HL-60 (cell line): ENCODE measurements around the gene RUNX1.

Experiments
- DNase-seq, 2 experiments: peaks; one replicate each; pipeline ENCODE4 v3.0.0-alpha.2; 2010 to 2020; ENCODE audit warnings: low read depth in 1 of 2, low spot score in 1 of 2
- H3K27ac ChIP-seq: fragments of 250-450 bp; sonication (Bioruptor Pico); replicated peaks from 2 replicates; pipeline ENCODE4 v1.5.1; 2020; ENCODE audit warnings: mild to moderate bottlenecking, moderate library complexity
- H3K27me3 ChIP-seq: fragments of 250-450 bp; sonication (Bioruptor Pico); 2 replicates; pipeline ENCODE4 v1.5.1; 2021; ENCODE audit warnings: mild to moderate bottlenecking, moderate library complexity; ENCODE audit not compliant: insufficient read depth, poor library complexity, severe bottlenecking
- H3K4me3 ChIP-seq: replicated peaks from 2 replicates; pipeline ENCODE4 v1.5.1; 2011; ENCODE audit warnings: mild to moderate bottlenecking, control low read depth, low read length; ENCODE audit not compliant: insufficient read depth
- CTCF ChIP-seq: IDR thresholded peaks from one replicate; pipeline ENCODE4 v1.5.1; 2011; ENCODE audit warnings: low read length, control low read depth, inconsistent platforms; ENCODE audit not compliant: insufficient read depth
- GABPA ChIP-seq: IDR thresholded peaks from 2 replicates; pipeline ENCODE4 v1.6.1; 2012; ENCODE audit warnings: low read depth
- POLR2AphosphoS5 ChIP-seq: IDR thresholded peaks from 2 replicates; pipeline ENCODE4 v1.6.1; 2012; ENCODE audit warnings: low read depth
- REST ChIP-seq: IDR thresholded peaks from 2 replicates; pipeline ENCODE4 v1.6.1; 2012; ENCODE audit warnings: low read depth; ENCODE audit not compliant: insufficient replicate concordance
- SPI1 ChIP-seq: IDR thresholded peaks from 2 replicates; pipeline ENCODE4 v1.6.1; 2012; ENCODE audit warnings: low read depth, mild to moderate bottlenecking, borderline replicate concordance

RUNX1 gene

GRCh38 chr21:34938089-34938764, 110.9 kb downstream of the RUNX1 start:
- Histone ChIP-seq H3K4me3 (no peak overlapping the region), H3K27ac (no peak overlapping the region), H3K27me3 (no peaks in the 10 kb centered on the region)
- TF ChIP-seq POLR2AphosphoS5 (no peak), CTCF (no peak), REST (no peak), SPI1 (no peak), GABPA (no peak)
- DNase-seq = no peak

- Histone ChIP-seq H3K4me3 (no peak overlapping the region), H3K27ac (no peak overlapping the region), H3K27me3 (no peaks in the 10 kb centered on the region)
- no peak for DNase-seq
- no peak for TF ChIP-seq REST
- no peak for TF ChIP-seq GABPA
- TF ChIP-seq POLR2AphosphoS5 = no peak
- no peak for TF ChIP-seq SPI1
- TF ChIP-seq CTCF = no peak
Measured at GRCh38 chr21:34936883-34937563, 112.1 kb downstream of the RUNX1 start.

GRCh38 chr21:34936371-34936789, 112.7 kb downstream of the RUNX1 start:
- no peak overlapping the region for H3K4me3 ChIP-seq
- no peak overlapping the region for H3K27ac ChIP-seq
- no peak for DNase-seq
- H3K27me3 ChIP-seq = no peaks in the 10 kb centered on the region
- TF ChIP-seq SPI1 (no peak), GABPA (no peak)

GRCh38 chr21:34935898-34936297, 113.2 kb downstream of the RUNX1 start:
- TF ChIP-seq POLR2AphosphoS5 = no peak
- TF ChIP-seq SPI1 = no peak
- TF ChIP-seq GABPA = no peak
- no peak for TF ChIP-seq CTCF
- no peak for TF ChIP-seq REST
- H3K27ac ChIP-seq = no peak overlapping the region
- H3K27me3 ChIP-seq = no peaks in the 10 kb centered on the region
- no peak overlapping the region for H3K4me3 ChIP-seq
- no peak for DNase-seq
